Mesendoderm (in vitro differentiated cells): Measurements from ENCODE around the gene IL33.

Source experiments
- DNase-seq: peaks from one replicate; pipeline ENCODE4 v3.0.0; 2013
- H2AK5ac ChIP-seq: 2 replicates; pipeline ENCODE4 v1.6.1; 2013; ENCODE audit warnings: low read length, inconsistent platforms
- H2BK120ac ChIP-seq: 2 replicates; pipeline ENCODE4 v1.6.1; 2013; ENCODE audit warnings: low read depth, mild to moderate bottlenecking, low read length, moderate library complexity, mixed read lengths
- H2BK15ac ChIP-seq: replicated peaks from 2 replicates; pipeline ENCODE4 v1.6.1; 2013; ENCODE audit warnings: low read depth, mild to moderate bottlenecking, moderate library complexity
- H2BK5ac ChIP-seq: 2 replicates; pipeline ENCODE4 v1.6.1; 2013; ENCODE audit warnings: low read length, inconsistent platforms
- H3K18ac ChIP-seq: 2 replicates; pipeline ENCODE4 v1.6.1; 2013; ENCODE audit warnings: mild to moderate bottlenecking, low read length, mixed read lengths
- H3K23ac ChIP-seq: one replicate; pipeline ENCODE4 v1.6.1; 2013; ENCODE audit warnings: low read length
- H3K27ac ChIP-seq: 2 replicates; pipeline ENCODE4 v1.5.1; 2013; ENCODE audit warnings: low read depth, mild to moderate bottlenecking, inconsistent platforms, low read length, moderate library complexity
- H3K27me3 ChIP-seq: 2 replicates; pipeline ENCODE4 v1.6.1; 2013; ENCODE audit warnings: low read length, control low read depth, mild to moderate bottlenecking, inconsistent platforms; ENCODE audit not compliant: insufficient read depth, poor library complexity
- H3K36me3 ChIP-seq: 2 replicates; pipeline ENCODE4 v1.6.1; 2013; ENCODE audit warnings: low read length, inconsistent platforms; ENCODE audit not compliant: control insufficient read depth, insufficient read depth
- H3K4ac ChIP-seq: one replicate; pipeline ENCODE4 v1.6.1; 2013; ENCODE audit warnings: low read depth, mild to moderate bottlenecking, low read length, moderate library complexity
- H3K4me1 ChIP-seq: 2 replicates; pipeline ENCODE4 v1.6.1; 2013; ENCODE audit warnings: low read depth, low read length, inconsistent platforms; ENCODE audit not compliant: control insufficient read depth
- H3K4me2 ChIP-seq: 2 replicates; pipeline ENCODE4 v1.6.1; 2013; ENCODE audit warnings: low read length
- H3K4me3 ChIP-seq: 2 replicates; pipeline ENCODE4 v1.5.1; 2013; ENCODE audit warnings: mild to moderate bottlenecking, low read length
- H3K56ac ChIP-seq: one replicate; pipeline ENCODE4 v1.6.1; 2013; ENCODE audit warnings: low read length
- H3K79me1 ChIP-seq: 2 replicates; pipeline ENCODE4 v1.6.1; 2013; ENCODE audit warnings: low read length, inconsistent platforms
- H3K79me2 ChIP-seq: 2 replicates; pipeline ENCODE4 v1.6.1; 2013; ENCODE audit warnings: mild to moderate bottlenecking, low read length; ENCODE audit not compliant: control insufficient read depth, insufficient read depth
- H3K9ac ChIP-seq: 2 replicates; pipeline ENCODE4 v1.6.1; 2013; ENCODE audit warnings: low read length, inconsistent platforms
- H4K5ac ChIP-seq: one replicate; pipeline ENCODE4 v1.6.1; 2013; ENCODE audit warnings: low read length
- H4K8ac ChIP-seq: one replicate; pipeline ENCODE4 v1.6.1; 2013; ENCODE audit warnings: low read depth, mild to moderate bottlenecking, control low read depth, low read length, moderate library complexity
- WGBS: extraction: QIAGEN DNeasy Blood & Tissue Kit; methylation state at CpG from one replicate; pipeline ENCODE4 v1.1.7; 2013; ENCODE audit warnings: low lambda C conversion rate, missing lambda C conversion rate; ENCODE audit not compliant: insufficient coverage; ENCODE audit errors: extremely low coverage; 5-methylcytosine and 5-hydroxymethylcytosine counted together

IL33 gene

DNA sequence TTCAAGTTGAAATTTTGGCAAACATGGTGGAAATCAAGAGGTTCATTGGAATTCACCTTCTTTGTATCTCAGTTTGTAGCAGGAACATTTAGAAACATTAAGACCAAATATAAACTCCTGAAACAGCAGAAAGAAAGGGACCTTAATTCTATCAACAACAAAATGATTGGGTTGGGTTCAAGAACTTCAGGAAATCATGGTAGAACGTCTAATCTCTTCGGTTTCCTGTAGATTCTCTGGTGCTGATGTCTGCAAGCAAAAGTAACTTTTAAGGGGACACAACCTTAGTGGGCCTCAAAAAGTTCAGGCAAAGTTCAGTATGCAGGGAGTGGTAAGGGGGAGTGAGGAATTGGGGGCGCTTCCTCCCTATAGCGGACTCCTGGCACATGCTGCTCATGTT lies 3.4 kb downstream of the IL33 start:
- Histone ChIP-seq H3K56ac (no peak overlapping the region), H2BK15ac (no peak overlapping the region), H3K4me1 (no peaks in the 10 kb centered on the region), H3K4ac (no peak overlapping the region), H3K4me3 (no peak overlapping the region), H3K27ac (no peak overlapping the region), H3K9ac (no peak overlapping the region), H3K27me3 (no peaks in the 10 kb centered on the region), H3K79me2 (no peaks in the 10 kb centered on the region), H3K4me2 (no peak overlapping the region), H3K36me3 (no peaks in the 10 kb centered on the region), H4K5ac (no peak overlapping the region), H3K79me1 (no peaks in the 10 kb centered on the region), H2AK5ac (no peak overlapping the region), H2BK120ac (no peak overlapping the region), H3K23ac (no peak overlapping the region), H2BK5ac (no peak overlapping the region), H4K8ac (no peak overlapping the region), H3K18ac (no peak overlapping the region)
- WGBS, result no CpG with 5 or more reads among the region's 4 CpGs
- no peak for DNase-seq

DNA sequence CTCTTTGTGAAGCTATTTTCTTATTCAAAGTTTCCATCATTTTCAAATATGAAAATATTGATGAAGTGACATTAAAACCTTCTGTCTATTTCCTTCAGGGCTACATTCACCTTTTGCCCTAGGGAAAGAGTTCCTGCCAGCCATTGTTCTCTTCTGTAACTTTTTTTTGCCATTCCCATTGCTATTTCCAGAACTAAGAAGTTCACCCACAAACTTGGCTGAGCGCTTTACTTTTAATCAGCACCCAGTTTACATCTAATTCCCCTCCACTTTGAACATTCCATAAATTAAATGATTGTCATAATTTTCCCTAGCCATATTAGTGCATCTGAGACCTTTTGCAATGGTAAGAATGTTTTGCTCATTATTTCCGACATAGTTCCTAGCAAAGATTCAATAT lies 4.4 kb downstream of the IL33 start:
- WGBS, result no CpG with 5 or more reads among the region's 2 CpGs

DNA sequence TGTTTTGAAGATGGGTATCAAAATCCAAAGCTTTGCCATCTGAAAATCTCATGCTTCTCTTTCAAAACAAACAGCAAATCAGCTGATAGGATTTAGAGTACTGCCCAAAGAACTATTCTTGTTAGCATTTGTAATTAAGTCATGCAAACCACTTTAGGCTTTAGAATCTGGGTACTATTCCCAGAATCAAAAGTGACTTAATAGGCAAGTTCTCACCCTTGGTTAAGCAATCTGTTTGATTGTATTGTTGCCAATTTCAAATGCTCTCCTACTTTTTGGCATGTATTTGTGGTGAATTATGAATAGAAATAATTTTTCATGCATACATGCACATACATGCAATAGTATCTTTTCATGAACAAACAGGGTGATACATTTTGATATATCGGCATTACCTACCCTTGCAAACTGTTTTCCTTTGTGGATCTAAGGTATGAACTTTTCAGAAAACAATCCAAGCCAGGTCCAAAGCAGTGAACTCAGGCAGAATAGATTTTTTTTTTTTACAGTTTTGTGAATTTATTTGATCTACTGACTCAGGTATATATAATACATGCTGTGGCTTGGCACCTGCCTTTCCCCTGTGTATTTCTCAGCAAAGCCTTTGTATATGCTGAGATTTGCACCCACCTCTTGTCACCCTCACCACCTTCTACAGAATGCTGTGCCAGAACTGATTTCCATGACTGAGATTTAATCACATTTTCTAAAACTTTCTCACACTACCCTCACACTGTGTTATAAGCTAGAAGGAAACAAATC lies 9.0 kb downstream of the IL33 start:
- Histone ChIP-seq H2BK5ac (no peak overlapping the region), H3K56ac (no peak overlapping the region), H3K4me2 (no peak overlapping the region), H3K27ac (no peak overlapping the region), H3K79me2 (no peaks in the 10 kb centered on the region), H3K36me3 (no peaks in the 10 kb centered on the region), H3K27me3 (no peaks in the 10 kb centered on the region), H4K8ac (no peak overlapping the region), H3K4me1 (peaks cover 5% of the 10 kb centered on the region), H3K4me3 (no peak overlapping the region), H3K9ac (no peak overlapping the region), H3K18ac (no peak overlapping the region), H3K23ac (no peak overlapping the region), H3K4ac (no peak overlapping the region), H3K79me1 (no peaks in the 10 kb centered on the region), H2BK120ac (no peak overlapping the region), H2AK5ac (no peak overlapping the region), H2BK15ac (no peak overlapping the region), H4K5ac (no peak overlapping the region)
- WGBS, result no CpG with 5 or more reads among the region's 1 CpG
- no peak for DNase-seq

More for the DNA sequence above, 4.4 kb downstream of the IL33 start:
- Histone ChIP-seq H3K4me2 (no peak overlapping the region), H2BK15ac (no peak overlapping the region), H3K79me1 (no peaks in the 10 kb centered on the region), H3K27me3 (no peaks in the 10 kb centered on the region), H3K18ac (no peak overlapping the region), H3K9ac (no peak overlapping the region), H3K4me3 (no peak overlapping the region), H4K5ac (no peak overlapping the region), H3K56ac (no peak overlapping the region), H3K4me1 (no peaks in the 10 kb centered on the region), H3K79me2 (no peaks in the 10 kb centered on the region), H3K23ac (no peak overlapping the region), H3K36me3 (no peaks in the 10 kb centered on the region), H3K27ac (no peak overlapping the region), H3K4ac (no peak overlapping the region), H2BK5ac (no peak overlapping the region), H2AK5ac (no peak overlapping the region), H4K8ac (no peak overlapping the region), H2BK120ac (no peak overlapping the region)
- no peak for DNase-seq

DNA sequence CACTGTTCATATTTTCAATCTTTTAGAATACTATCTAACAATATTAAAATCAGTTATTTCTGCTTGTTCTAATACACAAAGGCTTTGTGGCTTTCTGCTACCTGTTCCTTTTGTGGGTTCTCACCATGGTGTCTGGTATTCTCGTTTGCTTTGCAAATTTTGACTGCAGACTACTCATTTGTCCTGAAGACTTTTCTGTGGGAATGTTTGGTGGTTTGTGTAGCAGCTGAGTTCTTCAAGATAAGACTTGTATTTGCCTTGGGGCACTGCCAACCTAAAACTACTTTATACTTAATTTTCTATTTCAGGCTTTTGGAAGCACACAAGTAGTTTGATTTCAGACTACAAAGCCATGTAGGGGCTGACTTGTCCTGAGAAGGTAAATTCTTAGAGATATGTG lies 11.1 kb downstream of the IL33 start:
- Histone ChIP-seq H3K36me3 (no peaks in the 10 kb centered on the region), H2BK15ac (no peak overlapping the region), H4K8ac (no peak overlapping the region), H3K79me1 (no peaks in the 10 kb centered on the region), H3K27ac (no peak overlapping the region), H3K79me2 (no peaks in the 10 kb centered on the region), H2BK120ac (no peak overlapping the region), H3K4me1 (peaks cover 7% of the 10 kb centered on the region), H3K4me2 (no peak overlapping the region), H3K18ac (no peak overlapping the region), H3K4me3 (no peak overlapping the region), H3K9ac (no peak overlapping the region), H3K27me3 (no peaks in the 10 kb centered on the region), H2AK5ac (no peak overlapping the region), H3K23ac (no peak overlapping the region), H3K4ac (no peak overlapping the region), H3K56ac (peak overlapping the region; percentile 36), H2BK5ac (no peak overlapping the region), H4K5ac (no peak overlapping the region)
- peak; percentile 37 for DNase-seq
- WGBS, result no CpG with 5 or more reads among the region's 1 CpG

DNA sequence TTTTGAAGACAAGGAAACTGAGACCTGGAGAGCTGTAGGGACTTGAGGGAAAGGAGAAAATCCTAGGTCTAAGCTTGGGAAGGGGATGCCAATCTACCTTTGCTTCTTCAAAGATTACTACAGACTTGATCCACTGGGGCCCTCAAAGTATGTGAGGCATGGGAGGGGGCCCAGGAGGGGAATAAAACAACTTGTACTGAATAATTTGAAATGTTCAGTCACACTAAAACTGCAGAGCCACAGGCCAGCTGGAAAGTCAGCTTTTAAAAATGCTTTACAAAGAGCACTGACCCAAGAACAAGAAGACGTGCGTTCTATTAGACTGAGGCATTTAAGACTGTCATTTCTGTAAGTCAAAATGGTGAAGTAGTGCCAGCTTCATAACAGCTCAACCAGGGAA lies 13.6 kb downstream of the IL33 start:
- Histone ChIP-seq H3K27ac (no peak overlapping the region), H4K8ac (no peak overlapping the region), H3K79me2 (no peaks in the 10 kb centered on the region), H4K5ac (no peak overlapping the region), H3K27me3 (no peaks in the 10 kb centered on the region), H2BK120ac (no peak overlapping the region), H2BK5ac (no peak overlapping the region), H3K4me1 (peaks cover 7% of the 10 kb centered on the region), H3K4me3 (no peak overlapping the region), H3K79me1 (no peaks in the 10 kb centered on the region), H3K23ac (no peak overlapping the region), H2AK5ac (no peak overlapping the region), H3K18ac (no peak overlapping the region), H3K56ac (no peak overlapping the region), H3K9ac (no peak overlapping the region), H3K4ac (no peak overlapping the region), H2BK15ac (no peak overlapping the region), H3K36me3 (no peaks in the 10 kb centered on the region), H3K4me2 (no peak overlapping the region)
- DNase-seq, result no peak
- WGBS, result no CpG with 5 or more reads among the region's 2 CpGs

DNA sequence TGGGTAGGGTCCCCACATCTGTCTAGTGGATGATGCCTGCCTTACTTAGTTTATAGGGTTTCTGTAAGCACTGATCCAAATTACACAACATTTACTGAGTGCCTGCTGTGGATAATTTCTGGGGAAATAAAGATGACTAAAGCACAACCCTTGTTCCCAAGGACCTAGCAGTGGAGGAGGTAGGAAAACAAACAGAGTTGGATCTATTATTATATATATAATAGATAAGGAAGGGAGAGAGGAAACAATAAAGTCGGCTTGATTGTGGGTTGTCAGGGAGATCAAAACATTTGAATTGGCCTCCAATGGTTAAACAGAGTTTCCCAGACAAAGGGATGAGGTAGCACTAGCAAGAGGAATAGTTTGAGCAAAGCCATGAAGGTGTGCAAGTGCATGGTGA lies 14.0 kb downstream of the IL33 start:
- no CpG with 5 or more reads among the region's 1 CpG for whole genome bisulfite sequencing
- no peak for DNase-seq
- Histone ChIP-seq H3K79me1 (no peaks in the 10 kb centered on the region), H4K8ac (no peak overlapping the region), H2AK5ac (no peak overlapping the region), H3K27me3 (no peaks in the 10 kb centered on the region), H2BK120ac (no peak overlapping the region), H4K5ac (no peak overlapping the region), H2BK5ac (no peak overlapping the region), H3K4me1 (peaks cover 7% of the 10 kb centered on the region), H3K36me3 (no peaks in the 10 kb centered on the region), H3K79me2 (no peaks in the 10 kb centered on the region), H3K9ac (no peak overlapping the region), H3K56ac (no peak overlapping the region), H3K4me3 (no peak overlapping the region), H3K23ac (no peak overlapping the region), H2BK15ac (no peak overlapping the region), H3K4ac (no peak overlapping the region), H3K18ac (no peak overlapping the region), H3K4me2 (no peak overlapping the region), H3K27ac (no peak overlapping the region)
